K562 (cell line): ENCODE results near the gene PLXNA3. TPM values are rescaled to one million over a fixed set of nuclear protein-coding genes. Genes with fewer than 3 reads are reported as not detected.
A peak's percentile ranks its signal among the peaks of the same experiment; 100 is the strongest.

Experiments used
- ARID1B ChIP-seq: fragments of 450-650 bp; IDR thresholded peaks from 2 replicates; pipeline ENCODE4 v1.6.1; 2016; ENCODE audit warnings: antibody characterized with exemption, mild to moderate bottlenecking, inconsistent platforms
- BACH1 ChIP-seq: fragments of 200-800 bp; sonication (Bioruptor generic); IDR thresholded peaks from 2 replicates; pipeline ENCODE4 v1.6.1; 2016; ENCODE audit warnings: missing genetic modification characterization, missing compliant biosample characterization
- JUND ChIP-seq, 2 experiments: IDR thresholded peaks; 2 replicates in 1 of 2; 3 replicates in 1 of 2; pipeline ENCODE4 v1.6.1; 2011; ENCODE audit warnings: borderline replicate concordance in 2 of 2, low read depth in 2 of 2, low read length in 2 of 2, improper control_type of control experiment in 1 of 2, missing biosample characterization in 1 of 2, missing genetic modification characterization in 1 of 2, missing genetic modification reagents in 1 of 2
- MTA3 ChIP-seq: fragments of 450-650 bp; formaldehyde crosslinking; IDR thresholded peaks from 2 replicates; pipeline ENCODE4 v1.6.1; 2017; ENCODE audit warnings: mild to moderate bottlenecking, borderline replicate concordance
- NCOA1 ChIP-seq: fragments of 450-650 bp; IDR thresholded peaks from 2 replicates; pipeline ENCODE4 v1.6.1; 2016; ENCODE audit warnings: low read depth
- NFATC3 ChIP-seq: fragments of 450-650 bp; IDR thresholded peaks from 2 replicates; pipeline ENCODE4 v1.6.1; 2017; ENCODE audit warnings: mild to moderate bottlenecking
- NFE2 ChIP-seq: IDR thresholded peaks from 2 replicates; pipeline ENCODE4 v1.6.1; 2014; ENCODE audit warnings: antibody characterized with exemption, low read depth
- NFE2L1 ChIP-seq: fragments of 450-650 bp; IDR thresholded peaks from 2 replicates; pipeline ENCODE4 v1.6.1; 2016; ENCODE audit warnings: missing genetic modification characterization, low read depth, mild to moderate bottlenecking, missing compliant biosample characterization, moderate library complexity, borderline replicate concordance
- NR4A1 ChIP-seq, 2 experiments: fragments of 250-450 bp in 1 of 2; fragments of 450-650 bp in 1 of 2; sonication (Bioruptor Pico) in 1 of 2; IDR thresholded peaks; 2 replicates each; pipeline versions ENCODE4 v1.4.0 to v1.6.1; 2016 to 2020; ENCODE audit warnings: mild to moderate bottlenecking in 2 of 2, missing compliant biosample characterization in 1 of 2, missing genetic modification characterization in 1 of 2, moderate library complexity in 1 of 2
- NRF1 ChIP-seq, 2 experiments: fragments of 450-650 bp; IDR thresholded peaks in 1 of 2; conservative IDR thresholded peaks in 1 of 2; 2 replicates each; pipeline ENCODE4 v1.6.1; 2014; ENCODE audit warnings: mild to moderate bottlenecking in 2 of 2
- PCBP1 ChIP-seq: fragments of 200-400 bp; formaldehyde crosslinking; IDR thresholded peaks from 2 replicates; pipeline ENCODE4 v1.6.1; 2018; ENCODE audit warnings: mild to moderate bottlenecking, low read depth, low read length; ENCODE audit not compliant: poor library complexity, severe bottlenecking
- SMARCC2 ChIP-seq: fragments of 450-650 bp; IDR thresholded peaks from 2 replicates; pipeline ENCODE4 v1.6.1; 2017; ENCODE audit warnings: antibody characterized with exemption, moderate library complexity, mild to moderate bottlenecking, low read depth
- SNIP1 ChIP-seq: fragments of 450-650 bp; IDR thresholded peaks from 2 replicates; pipeline ENCODE4 v1.7.1; 2017; ENCODE audit warnings: low read depth, mild to moderate bottlenecking
- ZNF561 ChIP-seq: fragments of 450-650 bp; formaldehyde crosslinking; conservative IDR thresholded peaks from 2 replicates; pipeline ENCODE4 v1.4.0; 2020; ENCODE audit warnings: mild to moderate bottlenecking, moderate library complexity
- ZNF695 ChIP-seq: fragments of 450-650 bp; formaldehyde crosslinking; IDR thresholded peaks from 2 replicates; pipeline ENCODE4 v1.4.0; 2020; ENCODE audit warnings: mild to moderate bottlenecking, moderate library complexity
- ZSCAN29 ChIP-seq: fragments of 450-650 bp; IDR thresholded peaks from 2 replicates; pipeline ENCODE4 v1.6.1; 2017
- polyA plus RNA-seq, 8 experiments: library from polyadenylated mRNA; depleted of rRNA in 4 of 8; stranded (reverse) in 5 of 8; unstranded in 3 of 8; fragments of >200 nt; fragmentation: Nextera tagmentation in 2 of 8; fragmentation: Illumina TruSeq in 1 of 8; extraction: Ambion mirVana in 2 of 8; extraction: Trizol in 1 of 8; gene quantifications; 2 replicates each; pipeline versions ENCODE4 v1.2.1 to v1.2.3, GENCODE V29; 2011 to 2014; ENCODE audit warnings: inconsistent platforms in 1 of 8, missing spikeins in 1 of 8
- total RNA-seq, 7 experiments: library from RNA; depleted of rRNA in 6 of 7; stranded (reverse); fragments of >200 nt in 6 of 7; fragmentation: Illumina TruSeq in 2 of 7; extraction: Trizol in 2 of 7; gene quantifications; 2 replicates each; pipeline versions ENCODE4 v1.2.1 to v1.2.3, GENCODE V29; 2011 to 2021; ENCODE audit warnings: low replicate concordance in 1 of 7
- TF ChIP-seq, protein P1 (sequence below): fragments of 250-450 bp; sonication (Bioruptor Pico); IDR thresholded peaks from 2 replicates; pipeline ENCODE4 v1.4.0; 2020; ENCODE audit warnings: mild to moderate bottlenecking, moderate library complexity, borderline replicate concordance
- TF ChIP-seq, protein P2 (sequence below), 2 experiments: IDR thresholded peaks in 1 of 2; conservative IDR thresholded peaks in 1 of 2; 2 replicates each; pipeline ENCODE4 v1.6.1; 2016; ENCODE audit warnings: low read depth in 2 of 2, mild to moderate bottlenecking in 1 of 2, missing compliant biosample characterization in 1 of 2, missing genetic modification characterization in 1 of 2, moderate library complexity in 1 of 2
- TF ChIP-seq, protein P3 (sequence below): fragments of 450-650 bp; IDR thresholded peaks from 2 replicates; pipeline ENCODE4 v1.7.0; 2016; ENCODE audit warnings: borderline replicate concordance

Gene PLXNA3
- total and polyA plus RNA-seq, 9 of the 15 experiments (the other 6 are each of a cell fraction or from before 2014, with no cell fraction given) = 0.32 to 47.8 (median 7.5) TPM

DNA sequence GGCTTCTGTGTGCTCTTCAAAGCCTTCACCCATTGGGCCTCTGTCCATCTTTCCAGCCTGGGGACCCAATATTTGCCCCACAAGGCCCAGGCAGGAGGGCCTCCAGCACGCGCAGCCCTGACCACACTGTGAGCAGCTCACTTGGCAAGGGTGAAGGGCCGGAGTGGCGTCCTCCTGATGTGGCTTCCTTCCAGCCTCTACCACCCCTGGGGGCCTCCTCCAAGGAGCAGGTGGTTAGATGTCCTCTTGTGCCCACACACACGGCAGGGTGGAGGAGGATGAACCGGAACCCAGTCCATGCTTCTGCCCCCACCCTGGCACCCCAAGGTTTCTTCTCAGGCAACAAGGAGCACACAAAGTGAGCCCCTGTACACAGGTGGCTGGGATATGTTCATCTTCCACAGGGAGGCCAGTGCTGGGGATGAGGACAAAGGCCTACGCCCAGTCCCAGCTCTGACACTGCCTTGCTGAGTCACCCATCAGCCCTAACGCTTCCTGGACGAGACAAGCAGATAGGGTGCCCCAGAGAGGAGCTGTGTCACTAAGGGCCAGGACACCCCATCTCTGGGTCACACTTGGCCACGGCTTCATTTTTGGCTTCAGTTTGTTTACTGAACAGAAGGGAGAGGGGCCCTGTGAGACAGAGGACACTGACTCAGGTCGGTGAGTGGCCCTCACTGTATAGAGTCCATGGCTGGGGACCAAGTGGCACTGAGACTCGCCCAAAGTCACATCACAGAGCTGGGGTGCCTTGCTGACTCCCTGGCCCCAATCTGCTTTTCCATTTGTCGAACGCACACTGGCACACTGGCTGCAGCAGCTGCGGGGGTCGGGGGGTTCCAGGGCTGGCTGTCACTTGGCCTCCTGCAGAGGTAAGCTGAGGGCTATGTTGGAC is 26.4 kb downstream of the PLXNA3 start (continued):
- TF ChIP-seq NR4A1 (CRISPR knock-in tag; IDR thresholded peaks at IDR 0.05) = no peak
- TF ChIP-seq NR4A1 (tag; IDR thresholded peaks at IDR 0.05) = peak; percentile 50; the same call in 1 of the 2 replicates
- peak; percentile 89 for TF ChIP-seq JUND (IDR thresholded peaks at IDR 0.05; ENCODE audit: borderline replicate concordance, low read depth, low read length)
- peak; percentile 88; the same call in 1 of the 3 replicates for TF ChIP-seq JUND (tag; IDR thresholded peaks at IDR 0.05; ENCODE audit: borderline replicate concordance, low read depth, low read length)
- TF ChIP-seq ARID1B = peak; percentile 71
- TF ChIP-seq ZNF561 (CRISPR knock-in tag) = no peak
- peak; percentile 33; the same call in 1 of the 2 replicates for TF ChIP-seq NCOA1
- no peak for TF ChIP-seq SNIP1
- TF ChIP-seq NFE2L1 (tag) = peak; percentile 54; the same call in 1 of the 2 replicates
- TF ChIP-seq MTA3 = peak; percentile 86; the same call in 1 of the 2 replicates
- TF ChIP-seq, protein P1, sequence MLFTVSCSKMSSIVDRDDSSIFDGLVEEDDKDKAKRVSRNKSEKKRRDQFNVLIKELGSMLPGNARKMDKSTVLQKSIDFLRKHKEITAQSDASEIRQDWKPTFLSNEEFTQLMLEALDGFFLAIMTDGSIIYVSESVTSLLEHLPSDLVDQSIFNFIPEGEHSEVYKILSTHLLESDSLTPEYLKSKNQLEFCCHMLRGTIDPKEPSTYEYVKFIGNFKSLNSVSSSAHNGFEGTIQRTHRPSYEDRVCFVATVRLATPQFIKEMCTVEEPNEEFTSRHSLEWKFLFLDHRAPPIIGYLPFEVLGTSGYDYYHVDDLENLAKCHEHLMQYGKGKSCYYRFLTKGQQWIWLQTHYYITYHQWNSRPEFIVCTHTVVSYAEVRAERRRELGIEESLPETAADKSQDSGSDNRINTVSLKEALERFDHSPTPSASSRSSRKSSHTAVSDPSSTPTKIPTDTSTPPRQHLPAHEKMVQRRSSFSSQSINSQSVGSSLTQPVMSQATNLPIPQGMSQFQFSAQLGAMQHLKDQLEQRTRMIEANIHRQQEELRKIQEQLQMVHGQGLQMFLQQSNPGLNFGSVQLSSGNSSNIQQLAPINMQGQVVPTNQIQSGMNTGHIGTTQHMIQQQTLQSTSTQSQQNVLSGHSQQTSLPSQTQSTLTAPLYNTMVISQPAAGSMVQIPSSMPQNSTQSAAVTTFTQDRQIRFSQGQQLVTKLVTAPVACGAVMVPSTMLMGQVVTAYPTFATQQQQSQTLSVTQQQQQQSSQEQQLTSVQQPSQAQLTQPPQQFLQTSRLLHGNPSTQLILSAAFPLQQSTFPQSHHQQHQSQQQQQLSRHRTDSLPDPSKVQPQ (CRISPR knock-in tag) = no peak
- 0 out of 4 replicates have a peak, but pooled peaks of 1 of the 2 experiments have one; percentile 29 for TF ChIP-seq NRF1 (conservative IDR thresholded peaks at IDR 0.05 in 1 of 2, IDR thresholded peaks at IDR 0.05 in 1 of 2)
- TF ChIP-seq BACH1 (tag) = peak; percentile 76
- peak; percentile 98 for TF ChIP-seq NFE2
- no peak for TF ChIP-seq ZNF695
- TF ChIP-seq ZSCAN29 = no peak
- TF ChIP-seq PCBP1 = no peak
- TF ChIP-seq NFATC3 = no peak
- TF ChIP-seq, protein P2, sequence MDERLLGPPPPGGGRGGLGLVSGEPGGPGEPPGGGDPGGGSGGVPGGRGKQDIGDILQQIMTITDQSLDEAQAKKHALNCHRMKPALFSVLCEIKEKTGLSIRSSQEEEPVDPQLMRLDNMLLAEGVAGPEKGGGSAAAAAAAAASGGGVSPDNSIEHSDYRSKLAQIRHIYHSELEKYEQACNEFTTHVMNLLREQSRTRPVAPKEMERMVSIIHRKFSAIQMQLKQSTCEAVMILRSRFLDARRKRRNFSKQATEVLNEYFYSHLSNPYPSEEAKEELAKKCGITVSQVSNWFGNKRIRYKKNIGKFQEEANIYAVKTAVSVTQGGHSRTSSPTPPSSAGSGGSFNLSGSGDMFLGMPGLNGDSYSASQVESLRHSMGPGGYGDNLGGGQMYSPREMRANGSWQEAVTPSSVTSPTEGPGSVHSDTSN (CRISPR knock-in tag; IDR thresholded peaks at IDR 0.05; ENCODE audit: low read depth) = no peak
- TF ChIP-seq, protein P2 (tag; conservative IDR thresholded peaks at IDR 0.05; ENCODE audit: low read depth) = no peak; the same call in 1 of the 2 replicates
- peak; percentile 44; the same call in 1 of the 2 replicates for TF ChIP-seq SMARCC2
- TF ChIP-seq, protein P3, sequence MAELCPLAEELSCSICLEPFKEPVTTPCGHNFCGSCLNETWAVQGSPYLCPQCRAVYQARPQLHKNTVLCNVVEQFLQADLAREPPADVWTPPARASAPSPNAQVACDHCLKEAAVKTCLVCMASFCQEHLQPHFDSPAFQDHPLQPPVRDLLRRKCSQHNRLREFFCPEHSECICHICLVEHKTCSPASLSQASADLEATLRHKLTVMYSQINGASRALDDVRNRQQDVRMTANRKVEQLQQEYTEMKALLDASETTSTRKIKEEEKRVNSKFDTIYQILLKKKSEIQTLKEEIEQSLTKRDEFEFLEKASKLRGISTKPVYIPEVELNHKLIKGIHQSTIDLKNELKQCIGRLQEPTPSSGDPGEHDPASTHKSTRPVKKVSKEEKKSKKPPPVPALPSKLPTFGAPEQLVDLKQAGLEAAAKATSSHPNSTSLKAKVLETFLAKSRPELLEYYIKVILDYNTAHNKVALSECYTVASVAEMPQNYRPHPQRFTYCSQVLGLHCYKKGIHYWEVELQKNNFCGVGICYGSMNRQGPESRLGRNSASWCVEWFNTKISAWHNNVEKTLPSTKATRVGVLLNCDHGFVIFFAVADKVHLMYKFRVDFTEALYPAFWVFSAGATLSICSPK = no peak
